MM.1S (cell line): ENCODE measurements around the gene CAB39L.

Experiments
- DNase-seq: peaks from one replicate; pipeline ENCODE4 v3.0.0-alpha.2; 2015
- H2AFZ ChIP-seq: fragments of 300-600 bp; sonication (generic); 2 replicates; pipeline ENCODE4 v1.6.0; 2016; ENCODE audit warnings: antibody characterized with exemption, low read length
- H3F3A ChIP-seq: fragments of 300-600 bp; sonication (generic); 2 replicates; pipeline ENCODE4 v1.6.1; 2016; ENCODE audit warnings: mild to moderate bottlenecking, antibody characterized with exemption, low read length, moderate library complexity, mixed read lengths; ENCODE audit not compliant: insufficient read depth
- H3K27ac ChIP-seq: fragments of 300-600 bp; sonication (generic); 2 replicates; pipeline ENCODE4 v1.5.1; 2016; ENCODE audit warnings: mild to moderate bottlenecking, low read length
- H3K27me3 ChIP-seq: fragments of 300-600 bp; sonication (generic); replicated peaks from 2 replicates; pipeline ENCODE4 v1.6.0; 2016; ENCODE audit warnings: low read length; ENCODE audit not compliant: insufficient read depth
- H3K36me3 ChIP-seq: fragments of 300-600 bp; sonication (generic); replicated peaks from 2 replicates; pipeline ENCODE4 v1.6.1; 2016; ENCODE audit warnings: mild to moderate bottlenecking, low read length, mixed read lengths; ENCODE audit not compliant: insufficient read depth
- H3K4me1 ChIP-seq: fragments of 300-600 bp; sonication (generic); 2 replicates; pipeline ENCODE4 v1.6.1; 2016; ENCODE audit warnings: low read length, mixed read lengths
- H3K4me2 ChIP-seq: fragments of 300-600 bp; sonication (generic); 2 replicates; pipeline ENCODE4 v1.6.0; 2016; ENCODE audit warnings: low read depth, low read length
- H3K4me3 ChIP-seq: fragments of 300-600 bp; sonication (generic); 2 replicates; pipeline ENCODE4 v1.5.1; 2016; ENCODE audit warnings: low read length, mixed read lengths
- H3K79me2 ChIP-seq: fragments of 300-600 bp; sonication (generic); 2 replicates; pipeline ENCODE4 v1.6.1; 2016; ENCODE audit warnings: mixed run types, low read length, mixed read lengths
- H3K9ac ChIP-seq: fragments of 300-600 bp; sonication (generic); 2 replicates; pipeline ENCODE4 v1.6.1; 2016; ENCODE audit warnings: low read length, mixed read lengths
- H3K9me2 ChIP-seq: fragments of 300-600 bp; sonication (generic); replicated peaks from 2 replicates; pipeline ENCODE4 v1.6.1; 2016; ENCODE audit warnings: mild to moderate bottlenecking, low read length, mixed read lengths; ENCODE audit not compliant: insufficient read depth
- H3K9me3 ChIP-seq: fragments of 300-600 bp; sonication (generic); replicated peaks from 2 replicates; pipeline ENCODE4 v1.6.1; 2016; ENCODE audit warnings: mild to moderate bottlenecking, low read length, mixed read lengths; ENCODE audit not compliant: insufficient read depth
- H4K20me1 ChIP-seq: fragments of 300-600 bp; sonication (generic); 2 replicates; pipeline ENCODE4 v1.6.1; 2016; ENCODE audit warnings: mild to moderate bottlenecking, low read length, moderate library complexity, mixed read lengths; ENCODE audit not compliant: insufficient read depth
- EZH2 ChIP-seq: fragments of 300-600 bp; sonication (generic); optimal IDR thresholded peaks from 2 replicates; pipeline ENCODE3; 2017; ENCODE audit warnings: low read depth, mild to moderate bottlenecking, antibody characterized with exemption, low read length, mixed read lengths
- EZH2phosphoT487 ChIP-seq: fragments of 300-600 bp; sonication (generic); IDR thresholded peaks from 2 replicates; pipeline ENCODE4 v1.6.1; 2018; ENCODE audit warnings: antibody characterized with exemption, low read length
- TF ChIP-seq, protein P1 (sequence below): fragments of 300-600 bp; sonication (generic); IDR thresholded peaks from 2 replicates; pipeline ENCODE4 v1.5.1; 2016; ENCODE audit warnings: antibody characterized with exemption, low read length, mixed read lengths

CAB39L gene

GRCh38 chr13:49476529-49476928 lies 32.7 kb upstream of the CAB39L start:
- Histone ChIP-seq H3K9me3 (no peaks in the 10 kb centered on the region), H3K9me2 (no peaks in the 10 kb centered on the region), H4K20me1 (no peaks in the 10 kb centered on the region), H3K4me3 (no peak overlapping the region), H3K36me3 (no peaks in the 10 kb centered on the region), H3K4me1 (no peaks in the 10 kb centered on the region), H3F3A (no peaks in the 10 kb centered on the region), H3K27ac (no peak overlapping the region), H3K9ac (no peak overlapping the region), H3K4me2 (no peak overlapping the region), H3K27me3 (no peaks in the 10 kb centered on the region), H3K79me2 (no peaks in the 10 kb centered on the region), H2AFZ (no peak overlapping the region)
- DNase-seq: no peak
- TF ChIP-seq EZH2phosphoT487 (no peak), EZH2 (no peak)
- TF ChIP-seq, protein P1, sequence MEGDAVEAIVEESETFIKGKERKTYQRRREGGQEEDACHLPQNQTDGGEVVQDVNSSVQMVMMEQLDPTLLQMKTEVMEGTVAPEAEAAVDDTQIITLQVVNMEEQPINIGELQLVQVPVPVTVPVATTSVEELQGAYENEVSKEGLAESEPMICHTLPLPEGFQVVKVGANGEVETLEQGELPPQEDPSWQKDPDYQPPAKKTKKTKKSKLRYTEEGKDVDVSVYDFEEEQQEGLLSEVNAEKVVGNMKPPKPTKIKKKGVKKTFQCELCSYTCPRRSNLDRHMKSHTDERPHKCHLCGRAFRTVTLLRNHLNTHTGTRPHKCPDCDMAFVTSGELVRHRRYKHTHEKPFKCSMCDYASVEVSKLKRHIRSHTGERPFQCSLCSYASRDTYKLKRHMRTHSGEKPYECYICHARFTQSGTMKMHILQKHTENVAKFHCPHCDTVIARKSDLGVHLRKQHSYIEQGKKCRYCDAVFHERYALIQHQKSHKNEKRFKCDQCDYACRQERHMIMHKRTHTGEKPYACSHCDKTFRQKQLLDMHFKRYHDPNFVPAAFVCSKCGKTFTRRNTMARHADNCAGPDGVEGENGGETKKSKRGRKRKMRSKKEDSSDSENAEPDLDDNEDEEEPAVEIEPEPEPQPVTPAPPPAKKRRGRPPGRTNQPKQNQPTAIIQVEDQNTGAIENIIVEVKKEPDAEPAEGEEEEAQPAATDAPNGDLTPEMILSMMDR: no peak

GRCh38 chr13:49472186-49472585 lies 28.3 kb upstream of the CAB39L start:
- no peaks in the 10 kb centered on the region for H3K27me3 ChIP-seq
- H3K27ac ChIP-seq: no peak overlapping the region
- no peaks in the 10 kb centered on the region for H4K20me1 ChIP-seq
- no peaks in the 10 kb centered on the region for H3K79me2 ChIP-seq
- no peak overlapping the region for H2AFZ ChIP-seq
- H3K36me3 ChIP-seq: no peaks in the 10 kb centered on the region
- no peaks in the 10 kb centered on the region for H3K9me2 ChIP-seq
- no peak for DNase-seq
- no peak overlapping the region for H3K9ac ChIP-seq
- TF ChIP-seq EZH2phosphoT487 (no peak), EZH2 (no peak)
- TF ChIP-seq, protein P1: no peak
- no peaks in the 10 kb centered on the region for H3F3A ChIP-seq
- no peaks in the 10 kb centered on the region for H3K9me3 ChIP-seq
- no peak overlapping the region for H3K4me3 ChIP-seq
- H3K4me1 ChIP-seq: no peaks in the 10 kb centered on the region
- H3K4me2 ChIP-seq: no peak overlapping the region

DNA sequence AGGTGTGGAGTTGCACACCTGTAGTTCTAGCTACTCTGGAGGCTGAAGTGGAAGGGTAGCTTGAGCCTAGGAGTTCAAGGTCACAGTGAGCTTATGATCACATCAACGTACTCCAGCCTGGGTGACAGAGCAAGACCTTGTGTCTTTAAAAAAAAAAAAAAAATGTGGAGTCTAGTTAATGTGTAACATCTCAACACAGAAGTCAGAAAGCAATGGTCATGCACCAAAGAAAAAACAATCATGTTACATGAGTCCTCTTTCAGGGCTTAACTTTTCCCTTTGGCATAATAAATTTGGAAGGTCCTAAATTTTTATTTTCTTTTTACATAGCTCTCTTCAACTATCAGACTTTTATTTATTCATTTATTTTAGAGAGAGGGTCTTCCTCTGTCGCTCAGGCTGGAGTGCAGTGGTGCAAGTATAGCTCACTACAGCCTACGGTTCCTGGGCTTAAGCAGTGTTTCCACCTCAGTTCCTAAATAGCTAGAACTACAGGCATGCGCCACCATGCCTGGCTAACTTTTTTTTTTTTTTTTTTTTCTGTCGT lies 22.5 kb upstream of the CAB39L start:
- no peaks in the 10 kb centered on the region for H4K20me1 ChIP-seq
- TF ChIP-seq EZH2phosphoT487: no peak
- no peak for TF ChIP-seq EZH2
- TF ChIP-seq, protein P1: no peak
- no peak overlapping the region for H3K4me2 ChIP-seq
- no peak overlapping the region for H2AFZ ChIP-seq
- no peaks in the 10 kb centered on the region for H3K4me1 ChIP-seq
- DNase-seq: no peak
- H3K9me3 ChIP-seq: no peaks in the 10 kb centered on the region
- no peaks in the 10 kb centered on the region for H3K36me3 ChIP-seq
- H3K4me3 ChIP-seq: no peak overlapping the region
- H3K79me2 ChIP-seq: no peaks in the 10 kb centered on the region
- no peak overlapping the region for H3K27ac ChIP-seq
- no peaks in the 10 kb centered on the region for H3F3A ChIP-seq
- no peaks in the 10 kb centered on the region for H3K9me2 ChIP-seq
- H3K27me3 ChIP-seq: no peaks in the 10 kb centered on the region
- no peak overlapping the region for H3K9ac ChIP-seq
